Measurements from ENCODE around the gene REV1.
"Not testable (repeated sequence)": the region's sequence is repeated elsewhere in the genome, so short reads cannot be mapped to it uniquely, and the experiment has no call there.

Gene REV1

DNA sequence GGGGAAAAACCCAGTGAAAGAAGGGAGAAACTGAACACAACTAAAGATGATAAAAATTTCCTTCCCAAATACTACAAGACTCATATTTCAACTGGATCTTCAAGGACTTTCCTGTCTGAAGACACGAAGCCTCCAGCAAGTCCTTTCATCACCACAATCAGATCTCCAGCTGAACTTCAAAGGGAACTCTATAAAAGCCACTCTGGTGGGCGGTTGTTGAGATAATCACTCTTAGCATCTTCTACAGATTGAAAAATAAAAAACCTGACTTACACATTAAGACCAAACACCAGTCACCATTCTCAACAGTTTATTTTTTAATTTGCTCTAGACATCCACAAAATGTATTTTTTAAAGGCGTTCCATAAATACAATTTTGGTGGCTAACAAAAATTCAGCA, 4.4 kb downstream of the REV1 start:
- no peak for DNase-seq

DNA sequence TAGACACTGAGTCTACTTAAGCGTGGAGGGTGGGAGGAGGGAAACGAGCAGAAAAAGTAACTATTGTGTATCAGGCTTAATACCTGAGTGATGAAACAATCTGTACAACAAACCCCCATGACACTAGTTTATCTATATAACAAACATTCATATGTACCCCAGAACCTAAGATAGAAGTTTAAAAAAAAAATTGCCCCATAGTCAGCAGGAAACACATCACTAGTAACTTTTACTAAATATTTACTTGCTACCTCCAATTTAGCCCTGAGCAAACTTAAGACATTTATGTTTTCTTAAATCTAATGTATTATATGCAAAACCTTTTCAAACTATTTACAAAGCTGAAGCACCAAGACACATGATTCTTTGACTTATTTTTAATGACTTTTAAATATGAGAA, 5.6 kb downstream of the REV1 start:
- no peak for DNase-seq

DNA sequence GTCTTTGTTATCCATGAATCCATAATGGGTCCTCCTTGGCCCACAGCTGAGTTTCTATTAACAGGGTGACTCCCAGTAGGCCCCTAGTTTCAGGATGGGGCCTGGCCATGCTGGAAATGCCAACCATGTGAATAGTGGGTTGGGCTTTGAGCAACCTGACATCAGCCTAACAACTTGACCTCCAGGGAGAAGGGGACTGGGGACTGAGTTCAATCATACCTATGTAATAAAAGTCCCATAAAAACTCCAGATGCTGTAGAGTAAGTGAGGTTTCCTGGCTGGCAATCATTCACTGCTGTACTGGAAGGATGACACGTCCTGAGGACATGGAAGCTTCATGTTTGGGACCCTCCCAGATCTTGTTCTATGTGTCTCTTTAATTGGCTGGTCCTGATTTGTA, 7.9 kb downstream of the REV1 start:
- no peak for DNase-seq

DNA sequence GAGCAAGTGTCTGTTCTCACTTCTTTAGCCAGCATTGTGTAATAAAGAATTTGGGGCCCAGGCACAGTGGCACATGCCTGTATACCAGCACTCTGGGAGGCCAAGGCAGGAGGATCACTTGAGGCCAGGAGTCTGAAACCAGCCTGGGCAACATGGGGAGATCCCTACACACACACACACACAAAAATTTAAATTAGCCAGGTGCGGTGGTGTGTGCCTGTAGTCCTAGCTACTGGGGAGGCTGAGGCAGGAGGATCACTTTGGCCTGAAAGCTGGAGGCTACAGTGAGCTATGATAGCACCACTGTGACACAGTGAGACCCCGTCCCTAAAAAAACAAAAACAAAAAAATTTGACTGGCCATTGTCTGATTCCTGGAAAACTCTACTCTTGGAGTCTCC, 8.3 kb downstream of the REV1 start:
- no peak for DNase-seq

- DNase-seq, result no peak
These were observed 9.4 kb downstream of the REV1 start for GRCh38 chr2:99480390-99480789.

- DNase-seq, result no peak
These were observed 11.2 kb downstream of the REV1 start for GRCh38 chr2:99478632-99479031.

- no peak for DNase-seq
These were observed 12.8 kb downstream of the REV1 start for GRCh38 chr2:99477054-99477453.

GRCh38 chr2:99476629-99477028, 13.2 kb downstream of the REV1 start:
- DNase-seq, result no peak

- not testable (repeated sequence) for DNase-seq
These were observed 14.7 kb downstream of the REV1 start for GRCh38 chr2:99475095-99475494.

GRCh38 chr2:99473518-99474083, 16.2 kb downstream of the REV1 start:
- DNase-seq, result no peak

DNA sequence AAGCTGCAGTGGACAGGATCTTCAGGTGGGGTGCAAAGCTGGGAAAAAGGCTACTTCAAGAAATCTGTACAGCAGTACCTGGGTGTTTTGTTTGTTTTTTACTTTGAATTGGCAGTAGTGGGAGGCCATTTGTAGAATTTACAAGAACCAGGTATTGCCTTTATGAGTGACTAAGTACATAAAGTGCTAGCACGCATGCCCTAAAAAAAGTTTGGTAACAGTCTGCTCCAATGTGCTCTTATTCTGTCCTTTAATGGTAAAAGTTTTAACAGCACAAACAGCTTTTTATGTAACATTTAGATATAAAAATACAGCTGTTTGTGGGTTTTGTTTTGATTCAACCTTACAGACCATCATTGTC, 17.2 kb downstream of the REV1 start:
- DNase-seq, result no peak

- no peak for DNase-seq
These were observed 17.9 kb downstream of the REV1 start for GRCh38 chr2:99471654-99472599.

DNA sequence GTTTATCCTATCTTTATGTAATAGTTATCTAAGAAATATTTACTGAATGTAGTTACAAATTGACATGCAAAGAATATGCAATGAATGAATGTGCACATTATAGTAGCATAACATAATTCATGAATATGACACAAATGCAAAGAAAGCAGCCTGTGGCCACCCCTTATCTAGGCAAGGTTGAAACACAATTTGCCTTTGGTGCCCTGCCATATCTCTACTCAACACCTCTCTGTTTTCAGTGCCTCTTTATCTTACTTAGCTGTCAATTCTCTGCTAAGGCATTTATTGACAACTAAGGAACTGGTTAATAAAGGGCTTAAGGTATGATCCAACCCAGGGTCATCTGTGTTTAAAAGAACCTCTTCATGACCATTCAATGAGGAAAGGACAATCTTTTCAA, 18.9 kb downstream of the REV1 start:
- no peak for DNase-seq

DNA sequence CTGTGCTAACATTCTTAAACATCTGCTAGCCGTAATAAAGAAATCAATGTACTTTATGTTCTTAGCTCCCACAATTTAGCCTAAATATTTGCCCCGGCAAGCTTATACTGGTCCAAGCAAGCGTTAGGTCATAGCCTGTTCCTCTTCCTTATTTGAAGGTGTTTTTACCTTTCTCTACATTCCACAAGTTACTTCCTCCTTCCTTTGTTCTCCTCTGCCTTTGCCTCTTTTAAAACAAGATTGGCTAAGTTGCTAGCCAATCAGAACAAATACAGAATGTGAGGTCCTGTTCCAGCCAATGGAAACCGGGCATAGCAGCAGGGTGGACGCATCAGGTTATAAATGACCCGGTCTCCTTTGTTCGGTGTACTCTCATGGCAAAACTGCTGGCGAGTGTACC, 19.4 kb downstream of the REV1 start:
- not testable (repeated sequence) for DNase-seq

DNA sequence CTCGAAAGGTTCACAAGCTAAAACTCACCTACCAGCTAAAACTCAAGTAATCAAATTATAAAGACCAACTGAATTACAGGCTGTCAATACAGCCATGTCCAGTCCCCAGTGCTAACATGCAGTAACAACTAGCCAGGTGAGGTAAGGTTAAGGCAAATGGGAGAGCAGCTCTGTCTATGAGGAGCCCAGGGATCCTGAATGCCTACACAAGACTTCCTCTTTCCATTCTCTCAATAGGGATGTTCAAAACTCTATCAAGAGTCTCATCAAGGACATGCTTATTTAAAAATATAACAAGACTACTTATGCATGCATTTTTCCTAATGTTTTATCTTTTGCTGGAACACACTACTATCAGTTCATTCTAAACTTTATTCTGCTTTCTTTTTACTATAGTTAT, 20.4 kb downstream of the REV1 start:
- no peak for DNase-seq

DNA sequence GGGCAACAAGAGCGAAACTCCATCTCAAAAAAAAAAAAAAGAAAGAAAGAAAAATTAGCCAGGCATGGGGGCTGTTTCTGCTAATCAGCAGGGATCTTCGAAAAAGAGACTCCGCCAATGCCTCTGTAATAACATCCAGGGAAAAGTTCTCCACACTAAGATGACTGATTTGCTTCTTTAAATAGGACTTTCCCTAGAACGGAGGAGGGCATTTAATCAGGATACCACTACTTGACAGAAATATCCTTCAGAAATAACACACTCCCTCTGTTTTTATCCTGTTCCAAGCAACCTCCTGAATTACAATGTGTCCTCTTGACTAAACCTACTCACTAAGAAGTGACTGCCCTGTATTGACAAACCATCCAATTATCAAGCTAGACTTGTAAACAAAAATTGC, 21.7 kb downstream of the REV1 start:
- no peak for DNase-seq

- no peak for DNase-seq
These were observed 22.4 kb downstream of the REV1 start for GRCh38 chr2:99467390-99467789.

DNA sequence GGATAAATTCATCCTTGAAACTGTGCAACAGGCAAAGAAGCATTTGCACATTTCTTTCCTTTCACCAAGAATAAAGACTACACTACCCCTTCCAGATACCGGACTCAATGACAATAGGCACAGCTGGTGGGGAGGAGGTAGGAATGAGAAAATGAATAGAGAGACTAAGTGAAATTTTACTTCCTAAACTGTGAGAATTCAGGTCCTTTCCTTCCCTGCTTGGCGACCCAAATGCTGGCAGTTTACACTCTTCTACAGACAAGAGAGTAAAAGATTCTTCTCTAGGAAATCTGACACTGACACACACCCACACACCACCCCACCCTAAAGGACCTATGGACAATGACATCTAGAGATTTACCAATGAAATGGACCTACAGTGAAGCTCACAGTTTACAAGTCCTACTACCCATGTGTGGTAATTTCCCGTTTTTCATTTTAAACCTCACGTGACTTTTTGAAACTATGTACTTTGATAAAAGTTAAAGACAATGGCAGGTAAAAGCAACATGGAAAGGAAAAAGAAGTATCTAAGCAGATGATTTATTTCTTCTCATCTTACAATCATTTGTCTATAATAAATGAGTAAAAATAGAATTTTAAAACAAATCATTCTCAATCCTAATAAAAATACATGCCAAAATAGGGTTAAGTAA, 27.9 kb downstream of the REV1 start:
- no peak for DNase-seq

- DNase-seq, result no peak
These were observed 31.3 kb downstream of the REV1 start for GRCh38 chr2:99458529-99458928.

- no peak for DNase-seq
These were observed 38.1 kb downstream of the REV1 start for GRCh38 chr2:99451686-99452085.

- DNase-seq, result no peak
These were observed 38.5 kb downstream of the REV1 start for GRCh38 chr2:99451280-99451679.

- DNase-seq, result no peak
These were observed 39.6 kb downstream of the REV1 start for GRCh38 chr2:99450199-99450598.

DNA sequence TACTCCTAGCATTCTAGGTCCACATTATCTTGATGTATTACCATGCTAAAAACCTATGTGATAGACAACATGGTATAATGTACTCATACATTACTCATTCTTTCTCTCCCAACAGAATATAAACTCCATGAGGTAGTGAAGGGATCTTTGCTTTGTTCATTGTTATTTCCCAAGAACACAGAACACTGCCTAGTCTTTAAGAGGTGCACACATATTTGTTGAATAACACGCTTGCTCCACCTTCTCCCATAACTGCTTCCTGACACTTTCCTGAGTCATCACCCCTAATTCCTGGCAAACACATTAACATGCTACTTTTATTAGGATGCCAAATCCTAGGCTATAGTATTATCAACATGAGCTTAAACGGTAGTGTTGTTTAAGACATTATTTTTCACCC, 41.3 kb downstream of the REV1 start:
- DNase-seq, result no peak

- DNase-seq, result no peak
These were observed 44.8 kb downstream of the REV1 start for GRCh38 chr2:99445065-99445464.
